ENCODE data around the gene NINJ2. TPM values are rescaled to one million over a fixed set of nuclear protein-coding genes. Genes with fewer than 3 reads are reported as not detected.

Gene NINJ2
- polyA plus RNA-seq, 2 of the 4 experiments (the other 2 are of a cell fraction) = 0.76 to 1.2 TPM

- H3K4me1 ChIP-seq = peaks cover 22% of the 10 kb centered on the region
- DNase-seq (ENCODE audit: low read depth in 1 of 2, low spot score in 1 of 2) (no peak), FAIRE-seq (no peak), ATAC-seq (peak in 1 of 2 experiments; percentile 6; a peak in 1 of 6 replicates)
- H3K4me2 ChIP-seq = no peak overlapping the region
- 75% methylated on average over 13 of the region's 13 CpGs for WGBS (ENCODE audit: missing lambda C conversion rate)
- ChIA-PET POLR2A (no interaction called here), CTCF (interaction anchor here (1.3 to 4.5 kb wide), 3 partner anchors 7 to 163 kb away, joined by 3 to 24 read pairs (median 23); no protein-coding TSS in a partner anchor)
- no peak for TF ChIP-seq CTCF (IDR thresholded peaks at IDR 0.05)
- TF ChIP-seq TP53 (CRISPR knock-in tag; IDR thresholded peaks at IDR 0.05) = no peak
- TF ChIP-seq FOSB (CRISPR knock-in tag; IDR thresholded peaks at IDR 0.05) = no peak
- H3K9me3 ChIP-seq = no peaks in the 10 kb centered on the region
- no peak overlapping the region; a peak in 1 of 6 replicates for H3K27ac ChIP-seq
- no peak overlapping the region for H3K4me3 ChIP-seq
Measured at GRCh38 chr12:583251-583869, 79.9 kb downstream of the NINJ2 start.

- ATAC-seq = no peak
- no peak overlapping the region for H3K4me2 ChIP-seq
- H3K9me3 ChIP-seq = no peaks in the 10 kb centered on the region
- whole genome bisulfite sequencing (ENCODE audit: missing lambda C conversion rate) = 95% methylated on average over 9 of the region's 9 CpGs
- H3K4me3 ChIP-seq = no peak overlapping the region
- no peak for FAIRE-seq
- peak overlapping the region in 1 of 2 experiments; percentile 43; a peak in 1 of 6 replicates for H3K27ac ChIP-seq
- TF ChIP-seq RARB (CRISPR knock-in tag; IDR thresholded peaks at IDR 0.05) = no peak
- no peak for TF ChIP-seq HMGXB4 (CRISPR knock-in tag; IDR thresholded peaks at IDR 0.05; ENCODE audit: borderline replicate concordance)
- no peak for TF ChIP-seq MAFK (IDR thresholded peaks at IDR 0.05; ENCODE audit: partially characterized antibody)
- TF ChIP-seq JUNB (IDR thresholded peaks at IDR 0.05) = no peak
- TF ChIP-seq NR3C1 (IDR thresholded peaks at IDR 0.05) = no peak
- TF ChIP-seq ELK1 (IDR thresholded peaks at IDR 0.05; ENCODE audit: low read depth, low read length) = no peak
- no peak for TF ChIP-seq JUN (IDR thresholded peaks at IDR 0.05)
- TF ChIP-seq HEYL (CRISPR knock-in tag; IDR thresholded peaks at IDR 0.05) = no peak
- TF ChIP-seq GATA3 (IDR thresholded peaks at IDR 0.05; ENCODE audit: borderline replicate concordance) = no peak
- no peak for TF ChIP-seq PHF8 (IDR thresholded peaks at IDR 0.05; ENCODE audit: borderline replicate concordance, low read depth)
- no peak for TF ChIP-seq BHLHE40 (IDR thresholded peaks at IDR 0.05; ENCODE audit: low read depth, low read length)
- TF ChIP-seq POLR2AphosphoS2 (conservative IDR thresholded peaks at IDR 0.05; ENCODE audit: low read length) = no peak
- H3K4me1 ChIP-seq = peaks cover 29% of the 10 kb centered on the region
- POLR2A ChIA-PET = no interaction called here
- DNase-seq (ENCODE audit: low read depth in 1 of 2, low spot score in 1 of 2) = no peak
- CTCF ChIA-PET = interaction anchor here (0.6 to 13.7 kb wide), 5 partner anchors 11 to 233 kb away, joined by 3 to 292 read pairs (median 3); partner anchors contain the start of gene WNK1
Measured at GRCh38 chr12:581746-582145, 81.5 kb downstream of the NINJ2 start.

- WGBS (ENCODE audit: missing lambda C conversion rate) = 92% methylated on average over 5 of the region's 5 CpGs
- POLR2A ChIA-PET = no interaction called here
- Histone ChIP-seq H3K4me1 (peaks cover 33% of the 10 kb centered on the region), H3K4me3 (no peak overlapping the region), H3K27ac (peak overlapping the region in 1 of 2 experiments; percentile 43; a peak in 2 of 6 replicates), H3K9me3 (no peaks in the 10 kb centered on the region), H3K4me2 (no peak overlapping the region)
- DNase-seq (ENCODE audit: low read depth in 1 of 2, low spot score in 1 of 2) (no peak), FAIRE-seq (no peak), ATAC-seq (no peak)
- CTCF ChIA-PET = interaction anchor here (0.6 to 13.7 kb wide), 6 partner anchors 11 to 233 kb away, joined by 3 to 292 read pairs (median 4); partner anchors contain the start of gene WNK1
- TF ChIP-seq TFCP2L1 (CRISPR knock-in tag; IDR thresholded peaks at IDR 0.05) = no peak
- TF ChIP-seq SREBF2 (IDR thresholded peaks at IDR 0.05) = no peak
- no peak for TF ChIP-seq CHD2 (IDR thresholded peaks at IDR 0.05; ENCODE audit: low read length, partially characterized antibody)
- TF ChIP-seq HEYL (CRISPR knock-in tag; IDR thresholded peaks at IDR 0.05) = no peak
- TF ChIP-seq FOSB (CRISPR knock-in tag; IDR thresholded peaks at IDR 0.05) = no peak
- no peak for TF ChIP-seq MAZ (IDR thresholded peaks at IDR 0.05; ENCODE audit: borderline replicate concordance, low read depth, low read length)
- no peak for TF ChIP-seq E2F6 (IDR thresholded peaks at IDR 0.05; ENCODE audit: borderline replicate concordance, low read depth)
Measured at GRCh38 chr12:581321-581720, 81.9 kb downstream of the NINJ2 start.

Measured in A549 (cell line).